Astrocyte (in vitro differentiated cells and primary cell): ENCODE results near the gene HHIPL2. TPM values are rescaled to one million over a fixed set of nuclear protein-coding genes. Genes with fewer than 3 reads are reported as not detected.

Source experiments
- DNase-seq: peaks from one replicate; pipeline ENCODE4 v3.0.0-alpha.2; 2010; ENCODE audit warnings: low read depth
- FAIRE-seq: peaks from 2 replicates; lab custom pipeline; 2011; peaks lifted over from hg19 to GRCh38; lab: Jason Lieb, UNC
- H2AFZ ChIP-seq: 2 replicates; pipeline ENCODE4 v1.6.0; 2012; ENCODE audit warnings: low read depth, low read length, inconsistent platforms
- H3K27ac ChIP-seq: 2 replicates; pipeline ENCODE4 v1.5.1; 2011; ENCODE audit warnings: low read depth, low read length, inconsistent platforms
- H3K27me3 ChIP-seq: 2 replicates; pipeline ENCODE4 v1.6.0; 2011; ENCODE audit warnings: low read length, inconsistent platforms; ENCODE audit not compliant: insufficient read depth
- H3K36me3 ChIP-seq: 2 replicates; pipeline ENCODE4 v1.5.1; 2011; ENCODE audit warnings: low read length, inconsistent platforms; ENCODE audit not compliant: insufficient read depth
- H3K4me1 ChIP-seq: 2 replicates; pipeline ENCODE4 v1.5.1; 2011; ENCODE audit warnings: low read length, inconsistent platforms; ENCODE audit not compliant: insufficient read depth
- H3K4me2 ChIP-seq: 2 replicates; pipeline ENCODE4 v1.6.0; 2012; ENCODE audit warnings: low read length, inconsistent platforms
- H3K4me3 ChIP-seq: 2 replicates; pipeline ENCODE4 v1.5.1; 2011; ENCODE audit warnings: low read depth, mild to moderate bottlenecking, low read length, inconsistent platforms; ENCODE audit not compliant: insufficient read depth
- H3K79me2 ChIP-seq: 2 replicates; pipeline ENCODE4 v1.6.0; 2012; ENCODE audit warnings: mild to moderate bottlenecking, low read length, inconsistent platforms; ENCODE audit not compliant: insufficient read depth
- H3K9ac ChIP-seq: 2 replicates; pipeline ENCODE4 v1.6.0; 2012; ENCODE audit warnings: mild to moderate bottlenecking, low read length, inconsistent platforms
- H3K9me3 ChIP-seq: 2 replicates; pipeline ENCODE4 v1.5.1; 2012; ENCODE audit warnings: low read depth, mild to moderate bottlenecking, low read length, inconsistent platforms; ENCODE audit not compliant: insufficient read depth
- H4K20me1 ChIP-seq: 2 replicates; pipeline ENCODE4 v1.6.0; 2012; ENCODE audit warnings: low read length, inconsistent platforms; ENCODE audit not compliant: insufficient read depth
- H3K27ac Mint-ChIP-seq: one replicate; pipeline ENCODE4 v1.8.0; 2021; ENCODE audit warnings: mild to moderate bottlenecking, mixed read lengths; ENCODE audit not compliant: unreplicated experiment
- H3K27me3 Mint-ChIP-seq: one replicate; pipeline ENCODE4 v1.8.0; 2021; ENCODE audit warnings: low read depth, mixed read lengths; ENCODE audit not compliant: unreplicated experiment
- H3K36me3 Mint-ChIP-seq: one replicate; pipeline ENCODE4 v1.8.0; 2021; ENCODE audit warnings: low read depth, mixed read lengths; ENCODE audit not compliant: unreplicated experiment
- H3K4me1 Mint-ChIP-seq: one replicate; pipeline ENCODE4 v1.8.0; 2021; ENCODE audit warnings: low read depth, mixed read lengths; ENCODE audit not compliant: unreplicated experiment
- H3K4me3 Mint-ChIP-seq: one replicate; pipeline ENCODE4 v1.8.0; 2021; ENCODE audit warnings: mild to moderate bottlenecking, moderate library complexity, mixed read lengths; ENCODE audit not compliant: unreplicated experiment
- H3K9me3 Mint-ChIP-seq: one replicate; pipeline ENCODE4 v1.8.0; 2021; ENCODE audit warnings: mild to moderate bottlenecking, mixed read lengths; ENCODE audit not compliant: unreplicated experiment
- EZH2 ChIP-seq: IDR thresholded peaks from 2 replicates; pipeline ENCODE4 v1.6.1; 2012; ENCODE audit warnings: mild to moderate bottlenecking, low read length, inconsistent platforms; ENCODE audit not compliant: insufficient read depth
- total RNA-seq: library from RNA; stranded (reverse); gene quantifications from 2 replicates; pipeline ENCODE4 v1.2.1, GENCODE V29; 2021
- TF ChIP-seq, protein P1 (sequence below): IDR thresholded peaks from 2 replicates; pipeline ENCODE4 v1.5.1; 2011; ENCODE audit warnings: low read depth, mild to moderate bottlenecking, inconsistent platforms, low read length, moderate library complexity; ENCODE audit not compliant: insufficient read depth

The HHIPL2 gene
- total RNA-seq, 1 donor from 2014 or later: 0.16 TPM

DNA sequence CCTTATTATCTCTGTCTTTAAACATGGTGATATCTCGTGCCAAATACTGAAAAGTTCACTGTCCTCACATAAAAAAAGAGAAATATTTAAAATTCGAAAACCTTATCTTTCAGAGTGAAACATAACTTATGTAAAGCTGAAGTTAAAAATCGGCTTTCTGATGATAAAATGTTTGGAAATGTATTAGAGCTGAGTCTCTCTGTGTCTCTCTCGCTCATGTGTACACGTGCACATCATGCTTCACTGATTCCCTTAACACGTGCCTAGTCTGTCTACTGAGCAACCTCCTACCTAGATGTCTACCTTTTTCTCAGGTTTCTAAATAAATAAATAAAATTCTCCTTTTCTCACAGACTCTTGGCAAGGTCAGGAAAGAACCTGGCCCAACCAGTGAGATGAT is 17.1 kb downstream of the HHIPL2 start:
- no peak overlapping the region for H3K9ac ChIP-seq
- H3K9me3 ChIP-seq: no peaks in the 10 kb centered on the region
- H4K20me1 ChIP-seq: no peaks in the 10 kb centered on the region
- no peak overlapping the region for H2AFZ ChIP-seq
- Mint-ChIP-seq H3K9me3 (no peaks in the 10 kb centered on the region), H3K27ac (no peak overlapping the region), H3K27me3 (peaks cover 11% of the 10 kb centered on the region), H3K4me1 (no peaks in the 10 kb centered on the region), H3K36me3 (no peaks in the 10 kb centered on the region), H3K4me3 (no peak overlapping the region)
- H3K79me2 ChIP-seq: no peaks in the 10 kb centered on the region
- TF ChIP-seq, protein P1, sequence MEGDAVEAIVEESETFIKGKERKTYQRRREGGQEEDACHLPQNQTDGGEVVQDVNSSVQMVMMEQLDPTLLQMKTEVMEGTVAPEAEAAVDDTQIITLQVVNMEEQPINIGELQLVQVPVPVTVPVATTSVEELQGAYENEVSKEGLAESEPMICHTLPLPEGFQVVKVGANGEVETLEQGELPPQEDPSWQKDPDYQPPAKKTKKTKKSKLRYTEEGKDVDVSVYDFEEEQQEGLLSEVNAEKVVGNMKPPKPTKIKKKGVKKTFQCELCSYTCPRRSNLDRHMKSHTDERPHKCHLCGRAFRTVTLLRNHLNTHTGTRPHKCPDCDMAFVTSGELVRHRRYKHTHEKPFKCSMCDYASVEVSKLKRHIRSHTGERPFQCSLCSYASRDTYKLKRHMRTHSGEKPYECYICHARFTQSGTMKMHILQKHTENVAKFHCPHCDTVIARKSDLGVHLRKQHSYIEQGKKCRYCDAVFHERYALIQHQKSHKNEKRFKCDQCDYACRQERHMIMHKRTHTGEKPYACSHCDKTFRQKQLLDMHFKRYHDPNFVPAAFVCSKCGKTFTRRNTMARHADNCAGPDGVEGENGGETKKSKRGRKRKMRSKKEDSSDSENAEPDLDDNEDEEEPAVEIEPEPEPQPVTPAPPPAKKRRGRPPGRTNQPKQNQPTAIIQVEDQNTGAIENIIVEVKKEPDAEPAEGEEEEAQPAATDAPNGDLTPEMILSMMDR: no peak
- no peak for TF ChIP-seq EZH2
- H3K27ac ChIP-seq: no peak overlapping the region
- H3K4me1 ChIP-seq: no peaks in the 10 kb centered on the region
- H3K4me3 ChIP-seq: no peak overlapping the region
- FAIRE-seq (no peak), DNase-seq (no peak)
- H3K36me3 ChIP-seq: no peaks in the 10 kb centered on the region
- H3K27me3 ChIP-seq: peaks cover 3% of the 10 kb centered on the region
- no peak overlapping the region for H3K4me2 ChIP-seq

DNA sequence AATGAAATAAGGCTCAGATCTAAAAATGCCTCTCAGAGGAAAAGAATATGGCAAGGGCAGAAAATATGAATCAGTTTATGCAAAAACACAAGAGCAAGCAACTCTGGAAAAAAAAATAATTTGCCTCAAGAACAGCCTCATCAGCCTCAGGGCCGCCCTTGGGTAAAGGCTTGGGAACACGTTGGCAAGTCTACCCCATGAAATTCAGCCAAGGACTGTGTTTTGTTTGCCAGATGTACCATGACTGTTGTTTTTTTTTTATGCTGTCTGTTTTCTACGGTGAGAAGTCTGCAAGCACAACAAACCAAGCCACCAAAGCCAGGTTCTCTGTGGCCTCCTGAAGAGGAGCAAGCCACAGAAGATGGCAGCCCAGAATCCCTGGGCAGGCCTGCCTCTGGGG is 18.0 kb downstream of the HHIPL2 start:
- H3K4me1 Mint-ChIP-seq: no peaks in the 10 kb centered on the region
- DNase-seq (no peak), FAIRE-seq (no peak)
- Histone ChIP-seq H3K9ac (no peak overlapping the region), H3K79me2 (no peaks in the 10 kb centered on the region), H2AFZ (no peak overlapping the region), H3K4me1 (no peaks in the 10 kb centered on the region), H3K27ac (no peak overlapping the region), H3K4me2 (no peak overlapping the region), H3K4me3 (no peak overlapping the region), H4K20me1 (no peaks in the 10 kb centered on the region), H3K36me3 (no peaks in the 10 kb centered on the region), H3K27me3 (peaks cover 4% of the 10 kb centered on the region), H3K9me3 (no peaks in the 10 kb centered on the region)
- H3K9me3 Mint-ChIP-seq: no peaks in the 10 kb centered on the region
- no peak overlapping the region for H3K27ac Mint-ChIP-seq
- H3K27me3 Mint-ChIP-seq: peaks cover 14% of the 10 kb centered on the region
- no peak for TF ChIP-seq EZH2
- no peaks in the 10 kb centered on the region for H3K36me3 Mint-ChIP-seq
- no peak overlapping the region for H3K4me3 Mint-ChIP-seq

DNA sequence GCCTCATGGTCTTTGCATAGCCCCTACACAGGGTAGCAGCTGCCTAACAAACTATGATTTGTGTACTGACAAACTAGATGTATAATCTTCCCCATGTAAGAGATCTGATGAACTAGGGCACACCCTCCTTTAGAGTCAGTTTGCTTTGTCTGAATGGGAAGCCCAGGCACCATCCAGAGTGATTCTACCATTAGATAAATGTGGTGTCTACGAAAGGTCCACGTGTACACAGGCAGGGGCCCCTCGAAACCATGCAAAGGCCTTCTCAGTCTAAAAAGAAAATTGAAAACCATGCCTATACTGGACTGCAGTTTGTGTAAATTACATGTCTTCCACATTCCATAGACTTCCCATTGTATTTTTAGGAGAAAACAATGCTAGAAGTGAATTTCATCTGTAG is 18.7 kb downstream of the HHIPL2 start:
- DNase-seq (no peak), FAIRE-seq (no peak)
- H3K4me3 ChIP-seq: no peak overlapping the region
- Mint-ChIP-seq H3K27me3 (peaks cover 14% of the 10 kb centered on the region), H3K9me3 (no peaks in the 10 kb centered on the region), H3K36me3 (no peaks in the 10 kb centered on the region), H3K27ac (no peak overlapping the region), H3K4me3 (no peak overlapping the region), H3K4me1 (no peaks in the 10 kb centered on the region)
- H3K9me3 ChIP-seq: no peaks in the 10 kb centered on the region
- no peaks in the 10 kb centered on the region for H3K4me1 ChIP-seq
- H4K20me1 ChIP-seq: no peaks in the 10 kb centered on the region
- H3K9ac ChIP-seq: no peak overlapping the region
- H3K27me3 ChIP-seq: peaks cover 6% of the 10 kb centered on the region
- no peak overlapping the region for H3K27ac ChIP-seq
- no peaks in the 10 kb centered on the region for H3K36me3 ChIP-seq
- TF ChIP-seq, protein P1: no peak
- TF ChIP-seq EZH2: no peak
- no peak overlapping the region for H2AFZ ChIP-seq
- H3K4me2 ChIP-seq: no peak overlapping the region
- H3K79me2 ChIP-seq: no peaks in the 10 kb centered on the region
